NCI-H2227 (cell line): Measurements from ENCODE around the gene GALNT9.

Experiments used
- DNase-seq: peaks from one replicate; lab custom pipeline; 2025; ENCODE audit not compliant: unreplicated experiment; lab: John Stamatoyannopoulos, UW

GALNT9 gene

GRCh38 chr12:132344601-132345000 is 15.2 kb upstream of the GALNT9 start:
- DNase-seq = no peak

GRCh38 chr12:132344181-132344580 is 14.8 kb upstream of the GALNT9 start:
- DNase-seq = no peak

- no peak for DNase-seq
These were observed 14.1 kb upstream of the GALNT9 start for GRCh38 chr12:132343294-132344004.

GRCh38 chr12:132342251-132343227 is 13.2 kb upstream of the GALNT9 start:
- no peak for DNase-seq

GRCh38 chr12:132341318-132342050 is 12.1 kb upstream of the GALNT9 start:
- DNase-seq = no peak

GRCh38 chr12:132340266-132341035 is 11.1 kb upstream of the GALNT9 start:
- DNase-seq = no peak

- DNase-seq = no peak
These were observed 10.5 kb upstream of the GALNT9 start for GRCh38 chr12:132339856-132340255.

- DNase-seq = no peak
These were observed 9.4 kb upstream of the GALNT9 start for GRCh38 chr12:132338781-132339180.

- DNase-seq = no peak
These were observed 8.9 kb upstream of the GALNT9 start for GRCh38 chr12:132338311-132338710.

GRCh38 chr12:132337557-132337956 is 8.2 kb upstream of the GALNT9 start:
- DNase-seq = no peak

- no peak for DNase-seq
These were observed 7.3 kb upstream of the GALNT9 start for GRCh38 chr12:132336451-132337413.

GRCh38 chr12:132335179-132335756 is 5.9 kb upstream of the GALNT9 start:
- no peak for DNase-seq

GRCh38 chr12:132333766-132334165 is 4.4 kb upstream of the GALNT9 start:
- no peak for DNase-seq

GRCh38 chr12:132333273-132333672 is 3.9 kb upstream of the GALNT9 start:
- no peak for DNase-seq

- DNase-seq = no peak
These were observed 1.1 kb upstream of the GALNT9 start for GRCh38 chr12:132330549-132330881.

- DNase-seq = no peak
These were observed 545 bp upstream of the GALNT9 start for GRCh38 chr12:132329720-132330548.

GRCh38 chr12:132328282-132329029 is 933 bp downstream of the GALNT9 start:
- no peak for DNase-seq
